HUES48 (cell line): ENCODE results near the gene FFAR2.
"Not testable (repeated sequence)": the region's sequence is repeated elsewhere in the genome, so short reads cannot be mapped to it uniquely, and the experiment has no call there.

Experiments used
- H3K27ac ChIP-seq: one replicate; pipeline ENCODE4 v1.7.0; 2013; ENCODE audit warnings: low read depth, low read length, inconsistent platforms
- H3K27me3 ChIP-seq: 2 replicates; pipeline ENCODE4 v1.6.1; 2013; ENCODE audit warnings: mild to moderate bottlenecking, low read length; ENCODE audit not compliant: control insufficient read depth, insufficient read depth
- H3K36me3 ChIP-seq: 2 replicates; pipeline ENCODE4 v1.6.1; 2013; ENCODE audit warnings: low read length; ENCODE audit not compliant: control insufficient read depth, insufficient read depth
- H3K4me1 ChIP-seq: 2 replicates; pipeline ENCODE4 v1.6.1; 2013; ENCODE audit warnings: mild to moderate bottlenecking, low read length; ENCODE audit not compliant: control insufficient read depth, insufficient read depth
- H3K4me3 ChIP-seq: 2 replicates; pipeline ENCODE4 v1.5.1; 2013; ENCODE audit warnings: mild to moderate bottlenecking, low read depth, low read length
- H3K9ac ChIP-seq: 2 replicates; pipeline ENCODE4 v1.6.1; 2013; ENCODE audit warnings: mild to moderate bottlenecking, low read depth, low read length, moderate library complexity
- H3K9me3 ChIP-seq: 2 replicates; pipeline ENCODE4 v1.6.1; 2013; ENCODE audit warnings: low read length; ENCODE audit not compliant: control insufficient read depth, insufficient read depth

The FFAR2 gene

DNA sequence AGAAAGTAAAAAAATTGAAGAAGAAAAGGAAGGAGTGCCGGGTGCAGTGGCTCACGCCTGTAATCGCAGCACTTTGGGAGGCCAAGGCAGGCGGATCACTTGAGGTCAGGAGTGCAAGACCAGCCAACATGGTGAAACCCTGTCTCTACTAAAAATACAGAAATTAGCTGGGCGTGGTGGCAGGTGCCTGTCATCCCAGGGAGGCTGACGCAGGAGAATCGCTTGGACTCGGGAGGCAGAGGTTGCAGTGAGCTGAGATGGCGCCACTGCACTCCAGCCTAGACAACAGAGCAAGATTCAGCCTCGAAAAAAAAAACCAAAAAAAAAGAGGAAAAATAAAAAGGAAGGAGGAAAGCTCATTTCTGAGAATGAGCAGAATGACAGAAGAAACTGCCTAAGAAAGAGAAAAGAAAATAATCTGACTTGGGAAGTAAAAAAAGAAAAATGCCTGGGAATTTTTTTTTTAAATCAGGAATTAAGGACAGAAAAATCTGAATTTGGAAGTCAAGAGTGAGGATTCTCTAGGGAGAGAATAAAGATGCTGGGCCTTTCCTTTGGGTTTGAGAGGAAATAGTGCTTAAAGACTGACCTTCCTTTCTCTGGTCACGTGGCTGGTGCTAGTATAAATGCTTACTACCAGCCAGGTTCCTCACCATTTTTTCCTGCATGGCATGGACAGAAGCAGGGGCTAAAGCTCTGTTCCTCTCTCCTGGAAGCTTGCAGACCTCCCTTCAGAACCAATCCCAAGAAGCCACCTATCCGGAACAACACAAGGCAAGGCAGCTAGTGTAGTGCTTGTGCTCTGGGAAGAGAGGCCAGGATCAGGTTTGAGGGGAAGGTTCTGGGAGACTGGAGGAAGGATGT is at the start of gene FFAR2:
Gene FFAR2, plus strand, starts transcription at position 652 of the 864 bp plus-strand sequence. CDS start 1,458 bp downstream, outside the sequence.
- H3K27me3 ChIP-seq, result no peaks in the 10 kb centered on the region
- H3K27ac ChIP-seq, result no peak within 1 kb of the TSS
- no peaks in the 10 kb centered on the region for H3K36me3 ChIP-seq
- no peaks in the 10 kb centered on the region for H3K9me3 ChIP-seq
- peaks cover 5% of the 10 kb centered on the region; the same call in 1 of the 2 replicates for H3K4me1 ChIP-seq
- H3K4me3 ChIP-seq, result no peak within 1 kb of the TSS
- no peak within 1 kb of the TSS for H3K9ac ChIP-seq

DNA sequence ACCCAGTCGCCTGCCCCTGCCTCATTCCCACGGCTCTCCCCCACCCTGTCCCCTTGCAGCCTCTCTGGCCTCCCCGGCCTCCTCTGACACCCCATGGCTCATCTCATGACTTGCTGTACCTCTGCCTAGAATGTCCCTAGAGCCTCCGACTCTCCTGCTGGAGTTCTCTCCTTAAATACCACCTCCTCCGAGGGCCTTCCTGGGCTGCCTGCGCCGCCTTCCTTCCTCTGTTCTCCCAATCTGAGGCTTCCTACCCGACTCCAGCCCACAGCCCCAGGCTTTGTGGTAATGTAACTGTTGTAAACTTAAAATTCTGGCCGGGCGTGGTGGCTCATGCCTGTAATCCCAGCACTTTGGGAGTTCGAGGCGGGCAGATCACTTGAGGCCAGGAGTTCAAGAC is 49.5 kb upstream of the FFAR2 start:
- no peak overlapping the region for H3K4me3 ChIP-seq
- H3K4me1 ChIP-seq, result no peaks in the 10 kb centered on the region
- H3K27ac ChIP-seq, result no peak overlapping the region
- no peaks in the 10 kb centered on the region for H3K27me3 ChIP-seq
- H3K36me3 ChIP-seq, result no peaks in the 10 kb centered on the region
- H3K9ac ChIP-seq, result no peak overlapping the region
- H3K9me3 ChIP-seq, result no peaks in the 10 kb centered on the region

DNA sequence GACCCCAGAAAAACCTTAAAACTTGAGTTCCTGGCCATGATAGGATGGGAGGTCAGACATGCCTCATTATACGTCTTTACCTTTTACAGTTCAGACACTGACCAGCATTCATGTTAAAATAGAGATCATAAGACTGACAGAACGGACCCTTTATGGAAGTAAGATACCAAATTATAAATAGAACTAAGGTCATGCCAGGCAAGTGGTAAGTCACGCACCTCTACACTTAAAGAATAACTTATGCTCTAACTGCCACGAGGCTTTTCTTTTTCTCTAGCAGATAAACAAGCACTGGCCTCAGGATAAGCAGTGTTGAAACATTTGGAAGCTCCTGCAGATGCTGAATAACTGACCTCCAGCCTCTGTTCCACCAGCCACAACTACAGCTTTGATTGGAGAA is 48.8 kb upstream of the FFAR2 start:
- H3K27me3 ChIP-seq, result no peaks in the 10 kb centered on the region
- H3K27ac ChIP-seq, result no peak overlapping the region
- H3K4me3 ChIP-seq, result no peak overlapping the region

DNA sequence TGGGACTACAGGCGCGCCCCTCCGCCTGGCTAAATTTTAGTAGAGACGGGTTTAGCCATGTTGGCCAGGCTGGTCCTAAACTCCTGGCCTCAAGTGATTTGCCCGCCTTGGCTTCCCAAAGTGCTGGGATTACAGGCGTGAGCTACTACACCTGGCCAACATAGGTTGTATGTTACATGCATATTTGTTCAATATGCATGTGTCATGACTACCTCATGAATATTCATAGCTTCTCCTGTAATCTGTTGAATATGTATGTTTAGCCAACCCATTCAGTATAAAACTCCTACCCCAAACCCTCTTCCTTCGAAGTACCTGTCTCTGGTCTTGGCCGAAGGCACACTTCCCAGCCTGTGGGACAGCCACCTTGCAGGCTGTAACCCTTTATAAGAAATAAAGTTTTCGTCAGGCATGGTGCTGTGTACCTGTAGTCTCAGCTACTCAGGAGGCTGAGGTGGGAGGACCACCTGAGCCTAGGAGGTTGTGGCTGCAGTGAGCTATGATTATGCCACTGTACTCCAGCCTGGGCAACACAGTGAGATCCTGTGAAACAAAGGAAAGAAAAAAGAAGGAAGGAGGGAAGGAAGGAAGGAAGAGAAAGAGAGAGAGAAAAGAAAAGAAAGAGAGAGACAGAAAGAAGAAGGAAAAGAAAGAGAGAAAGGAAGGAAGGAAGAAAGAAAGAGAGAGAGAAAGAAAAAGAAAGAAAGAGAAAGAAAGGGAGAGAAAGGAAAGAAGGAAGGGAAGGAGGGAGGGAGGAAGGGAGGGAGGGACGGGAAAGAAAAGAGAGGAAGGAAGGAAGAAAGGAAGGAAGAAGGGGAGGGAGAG is 47.9 kb upstream of the FFAR2 start:
- Histone ChIP-seq H3K4me3 (no peak overlapping the region), H3K36me3 (no peaks in the 10 kb centered on the region), H3K27me3 (no peaks in the 10 kb centered on the region), H3K9ac (no peak overlapping the region), H3K9me3 (no peaks in the 10 kb centered on the region), H3K27ac (no peak overlapping the region), H3K4me1 (no peaks in the 10 kb centered on the region)

More for the DNA sequence above, 48.8 kb upstream of the FFAR2 start:
- H3K9me3 ChIP-seq, result no peaks in the 10 kb centered on the region
- H3K4me1 ChIP-seq, result no peaks in the 10 kb centered on the region
- no peaks in the 10 kb centered on the region for H3K36me3 ChIP-seq
- H3K9ac ChIP-seq, result no peak overlapping the region

DNA sequence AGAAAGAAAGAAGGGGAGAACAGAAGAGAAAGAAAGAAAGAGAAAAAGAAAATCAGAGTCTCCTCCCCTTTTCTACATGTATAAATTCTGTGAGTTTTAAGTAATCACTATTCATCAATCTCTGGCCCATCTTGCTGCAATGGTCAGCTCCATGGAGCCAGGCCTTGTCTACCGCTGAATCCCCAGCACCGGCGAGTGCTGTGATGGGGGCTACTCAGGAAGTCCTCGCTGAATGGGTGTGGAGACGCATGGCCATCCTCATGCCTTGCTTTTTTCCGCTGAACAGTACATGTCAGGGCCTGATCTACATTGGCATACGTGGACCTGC is 47.3 kb upstream of the FFAR2 start:
- Histone ChIP-seq H3K4me3 (no peak overlapping the region), H3K9ac (no peak overlapping the region), H3K4me1 (no peaks in the 10 kb centered on the region), H3K27me3 (no peaks in the 10 kb centered on the region), H3K36me3 (no peaks in the 10 kb centered on the region), H3K9me3 (no peaks in the 10 kb centered on the region), H3K27ac (no peak overlapping the region)

DNA sequence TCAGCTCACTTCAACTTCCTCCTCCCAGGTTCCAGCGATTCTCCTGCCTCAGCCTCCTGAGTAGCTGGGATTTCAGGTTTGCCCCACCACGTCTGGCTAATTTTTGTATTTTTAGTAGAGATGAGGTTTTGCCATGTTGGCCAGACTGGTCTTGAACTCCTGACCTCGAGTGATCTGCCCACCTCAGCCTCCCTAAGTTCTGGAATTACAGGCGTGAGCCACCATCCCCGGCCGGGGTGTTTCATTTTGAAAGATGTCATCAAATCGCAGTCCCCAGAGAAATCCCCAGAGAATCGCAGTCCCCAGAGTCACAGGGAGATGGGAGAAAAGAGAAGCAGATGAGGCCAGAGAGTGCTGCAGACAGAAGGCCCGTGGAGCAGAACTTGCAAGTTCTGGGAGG is 46.6 kb upstream of the FFAR2 start:
- H3K27me3 ChIP-seq, H3K36me3 ChIP-seq, H3K27ac ChIP-seq, H3K4me3 ChIP-seq, H3K9ac ChIP-seq, H3K4me1 ChIP-seq, H3K9me3 ChIP-seq: not testable (repeated sequence)

DNA sequence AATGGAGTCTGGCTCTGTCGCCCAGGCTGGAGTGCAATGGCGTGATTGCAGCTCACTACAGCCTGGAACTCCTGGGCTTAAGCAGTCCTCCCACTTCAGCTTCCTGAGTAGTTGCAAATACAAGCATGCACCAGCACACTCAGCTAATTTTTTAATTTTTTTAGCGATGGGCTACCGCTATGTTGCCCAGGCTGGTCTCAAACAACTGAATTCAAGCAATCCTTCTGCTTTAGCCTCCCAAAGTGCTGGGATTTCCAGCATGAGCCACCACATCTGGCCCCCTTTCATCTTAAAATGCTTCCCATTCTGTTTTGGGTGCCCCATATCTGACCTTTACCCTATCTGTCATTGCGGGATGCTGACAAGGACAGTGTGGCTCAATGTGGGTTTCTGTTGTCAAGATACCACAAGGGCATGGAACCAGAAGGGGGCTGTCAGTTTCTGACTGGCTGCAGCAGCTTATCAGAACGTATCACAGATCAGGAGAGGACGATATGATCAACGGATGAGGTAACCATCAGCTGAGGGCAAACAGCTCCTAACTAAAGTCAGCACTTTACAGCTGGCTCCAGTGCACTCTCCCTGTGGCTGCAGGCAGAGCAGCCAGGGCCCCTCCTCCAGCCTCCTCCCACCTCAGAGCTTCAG is 44.8 kb upstream of the FFAR2 start:
- no peak overlapping the region for H3K4me3 ChIP-seq
- H3K27me3 ChIP-seq, result no peaks in the 10 kb centered on the region
- H3K9me3 ChIP-seq, result no peaks in the 10 kb centered on the region
- no peak overlapping the region for H3K9ac ChIP-seq
- no peaks in the 10 kb centered on the region for H3K4me1 ChIP-seq
- no peak overlapping the region for H3K27ac ChIP-seq
- no peaks in the 10 kb centered on the region for H3K36me3 ChIP-seq

DNA sequence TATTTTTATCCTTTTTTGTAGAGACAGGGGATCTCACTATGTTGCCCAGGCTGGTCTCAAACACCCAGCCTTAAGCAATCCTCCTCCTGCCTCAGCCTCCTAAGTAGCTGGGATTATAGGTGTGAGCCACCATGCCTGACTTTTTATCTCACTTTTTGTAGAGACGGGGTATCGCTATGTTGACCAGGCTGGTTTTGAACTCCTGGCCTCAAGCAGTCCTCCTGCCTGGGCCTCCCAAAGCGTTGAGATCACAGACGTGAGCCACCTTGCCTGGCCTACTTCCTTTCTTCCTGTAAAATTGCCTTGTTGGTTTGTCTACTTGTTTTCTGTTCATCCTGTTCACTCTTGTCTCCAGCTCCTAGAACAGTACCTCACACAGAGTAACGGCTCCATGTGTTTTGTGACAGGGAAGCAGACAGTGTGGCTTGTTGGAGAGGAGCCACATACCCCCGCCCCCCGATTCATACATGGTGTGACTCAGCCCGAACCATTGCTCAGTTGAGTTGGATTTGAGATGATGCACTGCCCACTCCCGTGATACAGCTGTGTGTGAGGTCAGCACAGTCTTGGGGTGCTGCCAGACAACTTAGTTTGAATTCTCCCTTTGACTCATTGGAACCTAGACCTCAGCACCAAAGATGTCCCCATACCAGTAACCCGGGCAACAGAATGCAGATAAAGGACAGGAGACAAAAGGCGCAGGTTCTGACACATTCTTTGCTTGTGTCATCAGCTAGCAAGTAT is 43.0 kb upstream of the FFAR2 start:
- no peak overlapping the region for H3K9ac ChIP-seq
- no peaks in the 10 kb centered on the region for H3K4me1 ChIP-seq
- H3K27ac ChIP-seq, result peak overlapping the region; percentile 55

DNA sequence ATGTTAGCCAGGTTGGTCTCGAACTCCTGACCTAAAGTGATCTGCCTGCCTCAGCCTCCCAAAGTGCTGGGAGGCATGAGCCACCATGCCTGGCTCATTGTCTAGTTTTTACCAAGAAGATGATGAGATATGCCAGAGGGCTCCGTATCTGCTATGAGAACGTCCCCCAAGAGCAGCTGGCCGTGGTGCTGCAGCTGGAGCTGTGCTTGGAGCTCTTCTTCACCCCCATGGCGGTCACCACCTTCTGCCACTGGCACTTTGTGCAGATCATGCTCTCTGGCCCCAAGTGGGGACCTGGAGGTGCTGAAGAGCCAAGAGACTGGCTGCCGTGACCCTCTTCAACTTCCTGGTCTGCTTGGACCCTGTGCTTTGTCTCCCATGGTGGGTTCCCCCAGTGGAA is 40.4 kb upstream of the FFAR2 start:
- Histone ChIP-seq H3K36me3 (no peaks in the 10 kb centered on the region), H3K4me3 (no peak overlapping the region), H3K27ac (no peak overlapping the region), H3K27me3 (no peaks in the 10 kb centered on the region), H3K9ac (no peak overlapping the region), H3K4me1 (no peaks in the 10 kb centered on the region), H3K9me3 (no peaks in the 10 kb centered on the region)

More for the DNA sequence above, 43.0 kb upstream of the FFAR2 start:
- H3K4me3 ChIP-seq, result no peak overlapping the region
- no peaks in the 10 kb centered on the region for H3K9me3 ChIP-seq
- no peaks in the 10 kb centered on the region for H3K27me3 ChIP-seq
- no peaks in the 10 kb centered on the region for H3K36me3 ChIP-seq

DNA sequence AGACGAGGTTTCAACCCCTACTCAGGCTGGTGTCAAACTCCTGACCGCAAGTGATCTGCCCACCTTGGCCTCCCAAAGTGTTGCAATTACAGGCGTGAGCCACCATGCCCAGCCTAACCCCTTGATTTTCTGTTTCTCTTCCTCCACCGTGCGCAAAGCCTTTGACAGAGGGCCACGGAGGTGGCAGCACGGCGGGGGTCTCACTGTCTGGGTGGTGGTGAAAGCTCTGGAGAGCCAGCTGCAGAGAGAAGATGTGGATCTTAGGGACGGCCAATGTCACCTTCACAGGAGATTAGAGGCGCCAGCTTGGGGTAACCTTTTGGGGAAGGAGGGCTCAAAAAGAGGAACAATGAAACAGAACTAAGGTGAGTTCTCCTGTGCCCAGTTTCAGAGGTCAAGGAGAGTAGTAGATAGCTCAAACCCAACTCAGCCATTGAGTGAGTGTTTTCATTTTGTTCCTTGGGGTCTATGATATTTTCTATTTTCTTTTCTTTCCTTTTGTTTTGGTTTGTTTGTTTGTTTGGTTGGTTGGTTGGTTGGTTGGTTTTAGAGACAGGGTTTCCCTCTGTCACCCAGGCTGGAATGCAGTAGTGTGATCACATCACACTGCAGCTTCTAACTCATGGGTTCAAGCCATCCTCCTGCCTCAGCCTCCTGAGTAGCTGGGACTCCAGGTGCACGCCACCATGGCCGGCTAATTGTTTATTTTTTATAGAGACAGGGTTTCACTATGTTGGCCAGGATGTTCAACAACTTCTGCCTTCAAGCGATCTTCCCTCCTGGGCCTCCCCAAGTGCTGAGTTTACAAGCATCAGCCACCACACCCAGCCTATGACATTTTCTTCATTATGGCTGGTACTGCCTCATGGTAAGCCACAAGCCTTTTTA is 39.5 kb upstream of the FFAR2 start:
- H3K9ac ChIP-seq, result no peak overlapping the region
- H3K27ac ChIP-seq, result no peak overlapping the region
- no peaks in the 10 kb centered on the region for H3K9me3 ChIP-seq
- no peaks in the 10 kb centered on the region for H3K4me1 ChIP-seq
- no peaks in the 10 kb centered on the region for H3K27me3 ChIP-seq
- no peak overlapping the region for H3K4me3 ChIP-seq
- H3K36me3 ChIP-seq, result no peaks in the 10 kb centered on the region
